Stimulated activated CD8-positive, alpha-beta memory T cell treated with anti-CD3 and anti-CD28 coated beads, Interleukin-4, amount 100 ng/mL, for 24 hours (primary cell): Measurements from ENCODE around the gene MAGEC3.
"Not testable (repeated sequence)": the region's sequence is repeated elsewhere in the genome, so short reads cannot be mapped to it uniquely, and the experiment has no call there.

Experiments
- DNase-seq: peaks from one replicate; pipeline ENCODE4 v3.0.0-alpha.2; 2020; ENCODE audit warnings: low read depth

Gene MAGEC3

GRCh38 chrX:141838016-141838415 is at the start of gene MAGEC3:
MAGEC3 (plus strand) TSS chrX:141838316; CDS start chrX:141838316, 0 bp downstream.
- no peak for DNase-seq

- no peak for DNase-seq
These were observed 46.3 kb upstream of the MAGEC3 start for GRCh38 chrX:141791856-141792255.

DNA sequence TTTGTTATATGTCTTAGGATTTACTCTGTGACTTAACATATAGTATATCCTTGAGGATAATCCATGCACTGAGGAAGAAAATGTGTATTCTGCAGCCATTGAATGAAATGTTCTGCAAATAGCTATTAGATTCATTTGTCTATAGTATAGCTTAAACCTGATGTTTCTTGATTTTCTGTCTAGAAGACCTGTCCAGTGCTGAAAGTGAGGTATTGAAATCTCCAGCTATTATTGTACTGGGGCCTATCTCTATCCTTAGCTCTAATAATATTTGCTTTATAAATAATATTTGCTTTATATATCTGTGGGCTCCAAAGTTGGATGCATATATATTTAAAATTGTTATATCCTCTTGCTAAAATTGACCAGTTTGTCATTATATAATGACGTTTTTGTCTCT is 26.7 kb upstream of the MAGEC3 start:
- no peak for DNase-seq

- DNase-seq: no peak
These were observed 23.8 kb upstream of the MAGEC3 start for GRCh38 chrX:141814213-141814857.

- DNase-seq: no peak
These were observed 22.2 kb upstream of the MAGEC3 start for GRCh38 chrX:141815904-141816303.

DNA sequence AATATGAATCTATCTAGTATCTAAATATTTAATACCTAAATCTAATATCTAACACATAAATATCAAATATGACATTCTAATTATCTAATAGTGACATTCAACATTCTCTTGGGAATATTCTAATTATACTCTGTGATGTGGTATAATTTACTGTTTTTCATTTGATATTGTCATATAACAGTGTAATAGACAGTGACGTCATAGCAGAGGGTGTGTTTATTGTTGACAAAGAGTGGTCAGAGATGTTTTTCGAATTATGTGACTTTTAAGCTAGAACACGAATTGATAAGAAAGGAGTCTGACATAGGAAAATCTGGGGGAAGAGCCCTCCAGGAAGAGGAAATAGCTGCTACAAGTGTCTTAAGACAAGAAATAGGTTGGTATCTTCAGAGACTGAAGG is 5.9 kb upstream of the MAGEC3 start:
- no peak for DNase-seq

- no peak for DNase-seq
These were observed 1.7 kb downstream of the MAGEC3 start for GRCh38 chrX:141839856-141840255.

- DNase-seq: no peak
These were observed 19.4 kb downstream of the MAGEC3 start for GRCh38 chrX:141857479-141857878.

- no peak for DNase-seq
These were observed 41.5 kb downstream of the MAGEC3 start for GRCh38 chrX:141879616-141880015.

DNA sequence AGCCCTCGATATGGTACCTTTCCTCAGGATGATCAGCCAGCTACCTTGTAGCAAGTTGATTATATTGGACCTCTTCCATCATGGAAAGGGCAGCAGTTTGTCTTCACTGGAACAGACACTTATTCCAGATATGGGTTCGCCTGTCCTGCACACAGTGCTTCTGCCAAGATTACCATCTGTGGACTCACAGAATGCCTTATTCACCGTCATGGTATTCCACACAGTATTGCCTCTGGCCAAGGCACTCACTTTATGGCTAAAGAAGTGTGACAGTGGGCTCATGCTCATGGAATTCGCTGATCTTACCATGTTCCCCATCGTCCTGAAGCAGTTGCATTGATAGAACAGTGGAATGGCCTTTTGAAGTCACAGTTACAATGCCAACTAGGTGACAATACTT is 50.7 kb downstream of the MAGEC3 start:
- DNase-seq: not testable (repeated sequence)

DNA sequence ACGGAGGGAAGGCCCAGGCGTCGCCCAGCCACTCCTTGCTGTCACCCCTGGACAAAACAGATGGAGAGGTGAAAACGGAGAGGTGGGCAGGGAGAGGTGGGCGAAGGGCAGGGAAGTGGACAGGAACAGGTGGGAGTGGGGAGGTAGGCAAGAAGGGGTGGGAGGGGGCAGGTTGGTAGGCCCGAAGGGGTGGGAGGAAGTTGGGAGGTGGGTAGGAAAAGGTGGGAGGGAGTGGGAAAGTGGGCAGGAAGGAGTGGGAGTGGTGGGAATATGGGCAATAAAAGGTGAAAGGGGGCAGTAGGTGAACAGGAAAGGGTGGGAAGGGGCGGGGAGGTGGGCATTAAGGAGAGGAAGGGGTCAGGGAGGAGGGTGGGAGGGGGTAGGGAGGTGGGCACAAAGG is 56.6 kb downstream of the MAGEC3 start:
- no peak for DNase-seq

DNA sequence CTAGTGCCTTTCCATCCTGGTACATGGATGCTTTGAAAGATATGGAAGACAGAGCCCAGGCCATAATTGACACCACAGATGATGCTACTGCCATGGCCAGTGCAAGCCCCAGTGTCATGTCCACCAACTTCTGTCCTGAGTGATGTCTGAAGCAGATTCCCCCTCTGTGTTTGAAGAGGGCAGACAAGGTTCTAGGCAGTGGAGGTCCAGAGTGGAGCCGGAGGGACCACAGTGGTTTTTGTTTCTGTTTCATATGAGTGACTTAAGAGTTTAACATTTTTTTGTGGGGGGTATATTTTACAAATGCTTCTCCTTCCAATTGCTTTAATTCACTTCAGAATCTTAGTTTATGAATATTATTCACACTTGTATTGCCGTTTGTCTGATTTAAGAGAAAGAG is 59.6 kb downstream of the MAGEC3 start:
- no peak for DNase-seq

DNA sequence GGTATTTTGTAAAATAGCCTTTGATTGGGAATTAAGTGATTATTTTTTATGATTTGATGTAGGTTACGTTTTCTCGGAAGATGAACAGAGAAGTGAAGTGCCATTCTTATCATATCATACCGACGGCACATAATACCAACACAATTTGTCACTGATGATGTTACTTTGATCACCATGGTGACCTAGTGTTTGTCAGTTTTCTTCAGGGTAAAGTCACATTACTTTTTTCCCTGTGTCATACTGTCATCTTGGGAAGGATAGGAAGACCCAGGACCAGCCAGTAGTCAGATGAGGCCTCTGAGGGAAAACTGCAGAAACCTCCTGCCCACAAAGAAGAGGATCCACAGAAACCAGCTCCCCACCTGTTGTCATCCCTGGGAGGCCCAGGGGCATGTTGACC is 64.2 kb downstream of the MAGEC3 start:
- no peak for DNase-seq

GRCh38 chrX:141903400-141904155 is 65.5 kb downstream of the MAGEC3 start, which contains the start of gene MAGEC1:
MAGEC1 (plus strand) TSS chrX:141903894; CDS start chrX:141905073, 1,179 bp downstream.
- DNase-seq: no peak

DNA sequence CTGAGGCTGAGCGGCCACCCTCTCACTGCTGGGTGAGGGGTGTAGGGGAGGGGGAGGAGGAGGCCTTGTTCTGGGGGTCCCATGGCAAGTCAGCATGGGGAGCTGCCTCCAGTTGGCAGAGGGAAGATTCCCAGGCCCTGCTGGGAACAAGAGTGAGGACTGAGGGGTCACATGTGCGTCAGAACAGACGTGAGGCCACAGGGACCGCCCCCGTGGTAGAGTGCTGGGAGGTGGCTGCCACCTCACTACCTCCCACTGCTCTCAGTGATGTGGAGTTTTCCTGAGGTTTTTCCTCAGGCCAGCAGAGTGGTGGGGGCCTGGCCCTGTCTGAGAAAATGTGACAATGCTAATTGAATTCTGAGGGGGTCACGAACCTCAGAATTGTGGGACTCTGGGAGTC is 66.1 kb downstream of the MAGEC3 start:
- no peak for DNase-seq

- DNase-seq: no peak
These were observed 79.7 kb downstream of the MAGEC3 start for GRCh38 chrX:141917801-141918200.

- DNase-seq: no peak
These were observed 86.2 kb downstream of the MAGEC3 start for GRCh38 chrX:141924293-141924692.

- DNase-seq: no peak
These were observed 90.3 kb downstream of the MAGEC3 start for GRCh38 chrX:141928432-141928831.

DNA sequence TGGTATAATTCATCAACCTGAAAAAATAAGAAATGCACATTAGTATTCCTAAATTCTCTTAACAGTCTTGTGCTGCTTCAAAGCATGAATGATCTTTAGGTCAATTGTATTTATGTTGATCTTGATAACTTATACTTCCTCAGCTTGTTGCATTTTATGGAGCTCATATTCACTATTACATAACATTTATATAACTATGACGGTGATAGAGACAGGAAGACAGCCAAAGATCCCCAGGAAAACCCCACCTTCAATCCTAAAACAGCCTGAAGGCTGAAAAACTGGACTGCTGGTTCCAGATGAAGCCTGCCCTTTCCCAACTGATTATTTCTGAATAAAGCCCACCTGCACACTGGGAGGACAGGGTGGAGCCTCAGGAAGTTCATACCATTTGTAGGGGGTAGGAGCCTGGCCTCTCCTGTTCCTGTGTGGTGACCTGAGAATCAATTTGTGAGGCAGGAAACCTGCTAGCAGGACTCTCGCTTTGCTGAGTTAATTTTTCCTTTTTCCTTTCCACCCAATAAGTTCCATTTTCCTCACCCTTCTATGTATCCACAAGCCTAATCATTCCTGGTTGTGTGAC is 96.0 kb downstream of the MAGEC3 start:
- DNase-seq: no peak

DNA sequence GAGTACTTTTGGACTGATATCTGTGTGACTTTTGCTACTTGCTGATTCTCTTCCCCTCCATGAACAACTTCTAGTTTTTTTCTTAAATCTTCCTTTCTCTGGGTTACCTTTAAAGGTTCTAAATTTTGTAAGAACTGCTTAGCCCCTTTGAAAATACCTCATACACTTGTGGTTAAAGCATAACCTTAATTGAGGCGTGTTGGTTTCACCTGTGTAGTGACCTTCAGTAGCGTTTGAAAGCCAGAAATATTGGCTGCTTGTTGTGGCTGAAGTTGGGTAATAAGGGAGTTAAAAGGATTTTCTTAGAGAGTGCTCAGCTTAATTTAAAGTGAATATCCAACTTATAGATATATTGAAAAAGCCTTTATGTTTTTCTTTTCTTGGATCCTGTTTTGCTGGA is 97.5 kb downstream of the MAGEC3 start:
- no peak for DNase-seq

DNA sequence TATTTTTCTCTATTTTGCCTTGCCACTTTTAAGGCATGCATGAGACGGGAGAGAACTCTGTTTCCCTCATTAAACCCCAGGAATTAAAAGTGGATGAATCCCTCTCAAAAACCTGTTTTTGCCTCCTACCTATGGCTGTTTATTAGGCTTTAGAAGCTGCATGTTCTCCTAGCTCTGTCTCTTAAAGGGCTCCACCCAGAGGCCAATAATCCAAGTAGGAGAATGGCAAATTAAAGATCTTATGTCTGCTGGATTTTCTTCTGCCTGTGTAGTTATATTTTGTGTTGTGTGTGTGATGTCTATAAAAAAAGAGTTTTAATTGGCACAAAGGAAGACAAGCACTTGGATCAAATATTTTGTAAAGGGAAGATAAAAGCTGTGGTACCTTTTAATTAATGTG is 98.0 kb downstream of the MAGEC3 start:
- no peak for DNase-seq

DNA sequence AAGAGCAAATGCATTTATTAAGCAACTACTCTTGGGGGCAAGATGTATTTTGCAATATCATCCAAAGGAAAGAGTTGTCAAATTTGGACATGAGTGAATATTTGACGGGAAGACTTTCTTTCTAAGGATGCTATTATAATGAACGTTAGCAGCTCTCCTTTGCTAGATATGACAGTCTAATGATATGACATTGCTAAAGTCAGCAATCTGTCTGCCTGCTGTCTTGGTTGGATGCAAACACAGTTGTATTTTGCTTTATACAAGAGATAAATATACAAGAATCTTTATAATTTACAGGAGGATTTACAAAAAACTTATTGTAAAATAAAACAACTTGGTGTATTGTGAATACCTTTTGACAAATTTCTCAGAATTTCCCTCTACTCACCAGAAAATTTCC is 103.1 kb downstream of the MAGEC3 start:
- no peak for DNase-seq

DNA sequence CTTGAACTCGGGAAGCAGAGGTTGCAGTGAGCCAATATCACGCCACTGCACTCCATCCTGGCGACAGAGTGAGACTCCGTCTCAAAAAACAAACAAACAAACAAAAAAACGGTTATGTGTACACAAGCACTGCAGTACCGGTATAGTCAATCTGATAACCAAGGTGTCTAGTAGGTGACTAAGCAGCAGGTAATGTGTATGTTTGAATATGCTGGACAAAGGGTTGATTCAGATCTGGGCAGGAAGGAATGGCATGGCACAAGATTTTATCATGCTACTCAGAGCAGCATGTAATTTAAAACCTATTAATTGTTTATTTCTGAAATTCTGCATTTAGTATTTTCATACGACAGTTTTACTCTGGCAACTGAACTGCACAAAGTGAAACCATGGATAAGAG is 107.3 kb downstream of the MAGEC3 start:
- DNase-seq: no peak
